ENCODE data around the gene IKZF1.
A peak's percentile ranks its signal among the peaks of the same experiment; 100 is the strongest.

The IKZF1 gene

GRCh38 chr7:50448823-50449222, 144.3 kb downstream of the IKZF1 start:
- Histone ChIP-seq H3K27me3 (ENCODE audit: insufficient read depth, poor library complexity, severe bottlenecking) (no peaks in the 10 kb centered on the region), H3K27ac (replicated peaks) (no peak overlapping the region), H3K4me3 (replicated peaks; ENCODE audit: insufficient read depth, low read length) (peak overlapping the region; percentile 97)
- no peak for DNase-seq (ENCODE audit: low read depth in 1 of 2, low spot score in 1 of 2)
- no peak for TF ChIP-seq SPI1 (IDR thresholded peaks at IDR 0.05; ENCODE audit: borderline replicate concordance, low read depth)
- no peak for TF ChIP-seq GABPA (IDR thresholded peaks at IDR 0.05; ENCODE audit: low read depth)
- no peak for TF ChIP-seq REST (IDR thresholded peaks at IDR 0.05; ENCODE audit: insufficient replicate concordance, low read depth)
- no peak for TF ChIP-seq CTCF (IDR thresholded peaks at IDR 0.05; ENCODE audit: insufficient read depth, low read length)
- TF ChIP-seq POLR2AphosphoS5 (IDR thresholded peaks at IDR 0.05; ENCODE audit: low read depth), result no peak

GRCh38 chr7:50449501-50449880, 145.0 kb downstream of the IKZF1 start:
- Histone ChIP-seq H3K4me3 (replicated peaks; ENCODE audit: insufficient read depth, low read length) (peak overlapping the region; percentile 97), H3K27ac (replicated peaks) (peak overlapping the region; percentile 90)
- DNase-seq (ENCODE audit: low read depth in 1 of 2, low spot score in 1 of 2), result no peak

More at GRCh38 chr7:50449501-50449880, 145.0 kb downstream of the IKZF1 start:
- no peaks in the 10 kb centered on the region for H3K27me3 ChIP-seq (ENCODE audit: insufficient read depth, poor library complexity, severe bottlenecking)
- no peak for TF ChIP-seq POLR2AphosphoS5 (IDR thresholded peaks at IDR 0.05; ENCODE audit: low read depth)
- no peak for TF ChIP-seq SPI1 (IDR thresholded peaks at IDR 0.05; ENCODE audit: borderline replicate concordance, low read depth)
- TF ChIP-seq CTCF (IDR thresholded peaks at IDR 0.05; ENCODE audit: insufficient read depth, low read length), result no peak
- no peak for TF ChIP-seq GABPA (IDR thresholded peaks at IDR 0.05; ENCODE audit: low read depth)
- no peak for TF ChIP-seq REST (IDR thresholded peaks at IDR 0.05; ENCODE audit: insufficient replicate concordance, low read depth)
